ENCODE results near the gene NTHL1.

NTHL1 gene

DNA sequence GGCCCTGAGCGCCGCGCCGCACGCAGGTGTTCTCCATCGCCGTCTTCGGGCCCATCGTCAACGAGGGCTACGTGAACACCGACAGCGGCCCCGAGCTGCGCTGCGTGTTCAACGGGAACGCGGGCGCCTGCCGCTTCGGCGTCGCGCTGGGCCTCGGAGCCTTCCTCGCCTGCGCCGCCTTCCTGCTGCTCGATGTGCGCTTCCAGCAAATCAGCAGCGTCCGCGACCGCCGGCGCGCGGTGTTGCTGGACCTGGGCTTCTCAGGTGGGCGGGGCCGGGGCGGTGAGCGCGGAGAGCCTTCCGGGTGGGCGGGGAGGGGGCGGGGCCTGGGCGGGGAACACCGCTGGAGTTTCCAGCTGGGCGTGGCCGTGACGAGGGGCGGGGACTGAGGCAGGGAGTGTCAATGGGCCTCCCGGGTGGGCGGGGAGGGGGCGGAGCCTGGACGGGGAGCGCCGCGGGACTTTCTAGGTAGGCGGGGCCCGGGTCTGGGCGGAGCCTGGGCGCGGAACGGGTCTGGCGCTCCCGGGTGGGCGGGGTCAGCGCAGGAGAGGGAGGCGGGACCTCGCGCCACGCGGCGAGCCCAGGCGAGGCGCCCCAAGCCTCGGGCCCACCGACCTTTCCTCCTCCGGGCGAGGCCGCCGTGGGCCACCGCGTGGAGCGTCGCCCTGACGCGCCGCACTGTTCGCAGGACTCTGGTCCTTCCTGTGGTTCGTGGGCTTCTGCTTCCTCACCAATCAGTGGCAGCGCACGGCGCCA, 55.5 kb downstream of the NTHL1 start:
- peak; percentile 98 for DNase-seq (ENCODE audit: low spot score)

DNA sequence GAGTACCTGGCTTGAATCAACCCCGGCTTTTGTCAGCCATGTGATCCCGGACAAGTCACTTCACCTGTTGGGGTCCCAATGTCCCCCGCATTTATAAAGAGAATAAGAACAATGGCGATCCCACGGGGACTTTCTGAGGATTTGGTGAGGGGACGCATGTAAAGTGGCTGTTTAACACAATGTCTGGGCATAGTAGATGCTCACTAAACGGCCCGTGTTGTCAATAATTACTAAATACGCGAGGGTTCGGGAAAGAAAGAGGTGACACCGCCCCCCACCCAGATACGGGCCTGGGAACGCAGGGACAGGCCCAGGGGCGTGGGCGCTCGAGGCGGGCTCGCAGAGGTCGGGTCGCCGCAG, 56.1 kb downstream of the NTHL1 start:
- DNase-seq (ENCODE audit: low spot score) = no peak

DNA sequence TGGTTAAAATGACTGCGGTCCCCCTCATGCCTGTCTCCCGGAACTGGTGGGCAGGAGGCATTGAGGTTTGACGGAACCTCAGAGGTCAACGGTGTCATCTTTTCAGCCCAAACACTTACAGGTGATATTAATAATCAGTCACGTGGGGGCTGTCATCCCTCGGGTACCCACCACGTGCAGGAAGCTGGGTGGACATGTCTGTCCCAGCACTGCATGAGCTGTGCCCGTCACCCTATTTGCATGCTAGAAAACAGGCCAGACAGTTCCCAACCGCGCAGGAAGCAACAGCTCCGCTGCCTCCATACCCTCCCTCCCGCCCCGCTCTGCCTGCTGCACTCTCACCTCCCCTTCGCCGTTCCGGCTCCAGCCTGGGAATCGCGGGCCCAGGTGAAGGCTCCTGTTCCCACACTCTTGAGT, 56.5 kb downstream of the NTHL1 start:
- peak; percentile 82 for DNase-seq (ENCODE audit: low spot score)

DNA sequence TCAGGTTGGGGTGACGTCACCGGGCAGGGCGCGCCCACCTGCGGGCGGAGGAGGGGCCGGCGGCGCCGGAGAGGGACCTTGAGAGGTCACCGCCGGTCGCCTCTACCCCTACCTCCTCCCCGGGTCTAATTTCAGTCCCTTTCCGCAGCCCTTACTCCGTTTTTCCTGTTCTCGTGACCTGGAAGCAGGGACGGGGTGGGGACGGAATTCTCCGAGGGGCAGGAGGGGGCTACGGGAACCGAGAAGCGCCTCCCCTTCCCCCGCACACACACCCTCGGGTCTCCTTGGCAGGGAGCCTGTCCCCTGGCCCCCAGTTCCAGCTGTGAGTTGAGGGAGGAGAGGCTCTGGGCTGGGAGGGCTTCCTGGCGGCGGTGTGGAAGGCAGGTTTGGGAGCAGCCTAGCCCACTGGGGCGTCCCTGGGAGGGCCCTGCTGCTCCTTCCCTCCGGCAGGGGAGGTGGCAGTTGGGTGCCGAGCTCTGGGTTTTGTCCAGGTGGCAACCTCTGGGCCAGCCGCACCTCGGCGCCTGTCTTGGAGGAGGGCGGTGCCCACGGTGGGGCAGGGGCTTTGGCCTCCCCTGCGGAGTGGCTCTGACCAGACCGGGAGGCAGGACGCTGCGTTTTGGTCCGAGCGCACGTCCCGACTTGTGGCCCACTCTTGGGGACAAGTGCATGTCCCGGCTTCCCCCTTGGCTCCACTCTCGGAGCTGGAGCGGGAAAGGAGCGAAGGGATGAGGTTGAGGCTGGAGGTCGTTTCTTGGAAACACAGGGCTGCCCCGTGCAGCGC, 57.1 kb downstream of the NTHL1 start:
- DNase-seq (ENCODE audit: low spot score) = peak; percentile 48

DNA sequence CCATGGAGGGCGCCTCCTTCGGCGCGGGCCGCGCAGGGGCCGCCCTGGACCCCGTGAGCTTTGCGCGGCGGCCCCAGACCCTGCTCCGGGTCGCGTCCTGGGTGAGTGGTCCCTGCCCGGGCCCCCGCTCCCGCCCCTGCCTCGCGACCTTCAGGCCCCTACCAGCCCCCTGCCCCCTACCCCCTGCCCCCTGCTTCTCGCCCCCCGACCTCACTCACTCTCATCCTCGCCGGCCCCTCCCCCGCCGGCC, 57.6 kb downstream of the NTHL1 start:
- DNase-seq (ENCODE audit: low spot score) = no peak
